ENCODE results near the gene GSTM3. TPM values are rescaled to one million over a fixed set of nuclear protein-coding genes. Genes with fewer than 3 reads are reported as not detected.
A peak's percentile ranks its signal among the peaks of the same experiment; 100 is the strongest.

Gene GSTM3
- total and polyA plus RNA-seq, 7 donors = 21.6 to 143 (median 64.3) TPM

DNA sequence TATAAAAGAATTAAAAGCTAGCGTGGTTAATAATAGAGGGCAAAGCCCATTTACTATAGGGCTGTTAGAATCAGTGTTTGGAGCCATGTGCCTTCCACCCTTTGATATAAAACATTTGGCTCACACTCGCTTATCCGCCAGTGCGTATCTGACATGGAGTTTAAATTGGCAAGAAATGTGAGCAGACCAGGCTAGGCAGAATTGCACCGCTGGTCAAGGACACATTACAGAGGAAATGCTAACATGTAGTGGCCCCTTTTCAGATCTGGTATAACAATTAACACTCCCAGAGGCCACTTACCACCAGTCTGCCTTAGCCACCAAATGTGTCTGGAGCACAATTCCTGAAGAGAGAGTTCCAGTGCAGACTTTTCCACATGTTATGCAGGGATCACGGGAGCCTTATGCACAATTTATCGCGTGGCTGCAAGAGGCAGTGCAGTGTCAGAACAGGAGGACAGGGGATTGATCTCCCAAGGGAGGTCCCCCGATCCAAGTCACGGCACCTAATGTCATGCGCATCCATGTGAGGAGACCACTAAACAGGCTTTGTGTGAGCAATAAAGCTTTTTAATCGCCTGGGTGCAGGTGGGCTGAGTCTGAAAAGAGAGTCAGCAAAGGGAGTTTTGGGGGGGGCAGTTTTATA is 14.0 kb downstream of the GSTM3 start:
- Histone ChIP-seq H3K4me3 (no peak overlapping the region), H3K27ac (peak overlapping the region in 3 of 4 donors; percentile 45 to 53 (median 51)), H3K27me3 (no peaks in the 10 kb centered on the region), H3K36me3 (no peaks in the 10 kb centered on the region), H3K9me3 (no peaks in the 10 kb centered on the region), H3K4me1 (peaks cover 0 to 15% (median 11%) of the 10 kb centered on the region in 4 donors)
- intact Hi-C loops (cut with DNase I) = loop anchor here (5.0 kb wide), 1 partner anchor 60 kb away; the partner anchor contains the start of gene GSTM2
- 92 to 93% methylated on average over 12 of the region's 12 CpGs for WGBS, 2 donors
- no peak for DNase-seq
- TF ChIP-seq EP300 (IDR thresholded peaks at IDR 0.05) = no peak
- TF ChIP-seq POLR2AphosphoS5 (IDR thresholded peaks at IDR 0.05) = no peak
- TF ChIP-seq POLR2A (IDR thresholded peaks at IDR 0.05) = no peak
- TF ChIP-seq, protein P1, sequence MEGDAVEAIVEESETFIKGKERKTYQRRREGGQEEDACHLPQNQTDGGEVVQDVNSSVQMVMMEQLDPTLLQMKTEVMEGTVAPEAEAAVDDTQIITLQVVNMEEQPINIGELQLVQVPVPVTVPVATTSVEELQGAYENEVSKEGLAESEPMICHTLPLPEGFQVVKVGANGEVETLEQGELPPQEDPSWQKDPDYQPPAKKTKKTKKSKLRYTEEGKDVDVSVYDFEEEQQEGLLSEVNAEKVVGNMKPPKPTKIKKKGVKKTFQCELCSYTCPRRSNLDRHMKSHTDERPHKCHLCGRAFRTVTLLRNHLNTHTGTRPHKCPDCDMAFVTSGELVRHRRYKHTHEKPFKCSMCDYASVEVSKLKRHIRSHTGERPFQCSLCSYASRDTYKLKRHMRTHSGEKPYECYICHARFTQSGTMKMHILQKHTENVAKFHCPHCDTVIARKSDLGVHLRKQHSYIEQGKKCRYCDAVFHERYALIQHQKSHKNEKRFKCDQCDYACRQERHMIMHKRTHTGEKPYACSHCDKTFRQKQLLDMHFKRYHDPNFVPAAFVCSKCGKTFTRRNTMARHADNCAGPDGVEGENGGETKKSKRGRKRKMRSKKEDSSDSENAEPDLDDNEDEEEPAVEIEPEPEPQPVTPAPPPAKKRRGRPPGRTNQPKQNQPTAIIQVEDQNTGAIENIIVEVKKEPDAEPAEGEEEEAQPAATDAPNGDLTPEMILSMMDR (IDR thresholded peaks at IDR 0.05) = no peak

DNA sequence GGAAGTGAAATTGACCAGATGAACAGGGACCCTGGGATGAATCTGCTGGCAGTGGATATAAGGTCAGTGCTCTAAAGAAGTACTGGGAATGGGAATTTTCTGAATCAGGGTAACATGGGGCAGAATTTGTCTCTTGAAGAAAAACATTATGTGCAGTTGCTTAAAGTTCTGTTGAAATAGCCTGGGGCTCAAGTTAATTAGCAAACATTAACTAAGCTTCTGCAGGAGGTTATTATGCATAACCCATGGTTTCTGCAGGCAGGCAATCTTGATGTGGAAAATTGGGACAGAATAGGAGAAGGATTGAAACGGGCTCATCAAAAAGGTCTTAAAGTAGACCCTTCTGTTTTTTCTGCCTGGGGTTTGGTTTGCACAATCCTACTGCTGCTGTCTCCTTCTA is 14.8 kb downstream of the GSTM3 start:
- no peak for DNase-seq
- 83 to 87% methylated on average over 1 of the region's 1 CpG for WGBS, 2 donors
- Histone ChIP-seq H3K27me3 (no peaks in the 10 kb centered on the region), H3K27ac (peak overlapping the region in 3 of 4 donors; percentile 45 to 53 (median 51)), H3K36me3 (no peaks in the 10 kb centered on the region), H3K4me3 (no peak overlapping the region), H3K4me1 (peaks cover 0 to 15% (median 11%) of the 10 kb centered on the region in 4 donors), H3K9me3 (no peaks in the 10 kb centered on the region)
- no peak for TF ChIP-seq EP300 (IDR thresholded peaks at IDR 0.05)
- intact Hi-C loops (cut with DNase I) = loop anchor here (5.0 kb wide), 1 partner anchor 59 kb away; the partner anchor contains the start of gene GSTM2

DNA sequence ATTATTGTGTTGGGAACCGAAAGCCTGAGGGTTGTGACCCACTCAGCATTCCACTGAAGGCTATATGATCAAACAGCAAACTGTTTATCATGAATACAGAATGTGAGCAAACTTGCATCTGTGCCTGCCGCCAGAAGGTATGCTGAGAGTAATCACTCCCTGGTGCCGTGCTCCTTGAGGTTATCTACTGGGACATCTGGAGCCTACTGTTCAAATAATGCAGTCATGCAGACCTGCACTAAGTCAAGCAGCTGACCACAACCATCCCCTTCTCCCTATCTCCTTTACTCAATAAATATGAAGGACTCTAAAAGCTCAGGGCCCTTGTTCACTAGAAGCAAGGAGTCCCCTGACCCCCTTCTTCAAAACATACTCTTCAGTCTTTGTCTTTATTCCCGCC is 15.3 kb downstream of the GSTM3 start:
- H3K27ac ChIP-seq = no peak overlapping the region
- H3K4me3 ChIP-seq = no peak overlapping the region
- H3K9me3 ChIP-seq = no peaks in the 10 kb centered on the region
- no peaks in the 10 kb centered on the region for H3K36me3 ChIP-seq
- TF ChIP-seq EP300 (IDR thresholded peaks at IDR 0.05) (no peak), POLR2AphosphoS5 (IDR thresholded peaks at IDR 0.05) (no peak), POLR2A (IDR thresholded peaks at IDR 0.05) (no peak)
- TF ChIP-seq, protein P1 (IDR thresholded peaks at IDR 0.05) = no peak
- no peak for DNase-seq
- WGBS, 2 donors = 87 to 90% methylated on average over 4 of the region's 4 CpGs
- H3K27me3 ChIP-seq = no peaks in the 10 kb centered on the region
- intact Hi-C loops (cut with DNase I) = loop anchor here (5.0 kb wide), 1 partner anchor 58 kb away; the partner anchor contains the start of gene GSTM2
- H3K4me1 ChIP-seq = peaks cover 0 to 15% (median 11%) of the 10 kb centered on the region in 4 donors

DNA sequence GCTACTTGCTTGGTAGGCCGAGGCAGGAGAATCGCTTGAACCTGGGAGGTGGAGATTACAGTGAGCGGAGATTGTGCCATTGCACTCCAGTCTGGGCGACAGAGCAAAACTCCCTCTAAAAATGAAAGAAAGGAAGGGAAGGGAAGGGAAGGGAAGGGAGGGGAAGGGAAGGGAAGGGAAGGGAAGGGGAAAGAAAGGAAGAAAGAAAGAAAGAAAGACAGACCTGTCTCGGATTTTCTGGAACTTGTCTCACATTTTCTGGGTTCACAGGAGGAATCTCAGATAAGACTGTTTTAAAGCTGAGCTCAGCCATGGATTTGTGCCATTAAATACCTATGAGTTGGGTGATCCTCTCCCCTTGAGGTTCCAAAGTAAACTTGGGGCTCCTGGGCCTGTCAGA is 15.9 kb downstream of the GSTM3 start:
- Histone ChIP-seq H3K4me3 (no peak overlapping the region), H3K9me3 (no peaks in the 10 kb centered on the region), H3K36me3 (no peaks in the 10 kb centered on the region), H3K27ac (no peak overlapping the region), H3K4me1 (peaks cover 0 to 15% (median 11%) of the 10 kb centered on the region in 4 donors), H3K27me3 (no peaks in the 10 kb centered on the region)
- TF ChIP-seq EP300 (IDR thresholded peaks at IDR 0.05) (no peak), POLR2A (IDR thresholded peaks at IDR 0.05) (no peak), POLR2AphosphoS5 (IDR thresholded peaks at IDR 0.05) (no peak)
- TF ChIP-seq, protein P1 (IDR thresholded peaks at IDR 0.05) = no peak
- intact Hi-C loops (cut with DNase I) = loop anchor here (5.0 kb wide), 1 partner anchor 58 kb away; the partner anchor contains the start of gene GSTM2
- WGBS, 2 donors = 73 to 84% methylated on average over 5 of the region's 5 CpGs
- DNase-seq = no peak

DNA sequence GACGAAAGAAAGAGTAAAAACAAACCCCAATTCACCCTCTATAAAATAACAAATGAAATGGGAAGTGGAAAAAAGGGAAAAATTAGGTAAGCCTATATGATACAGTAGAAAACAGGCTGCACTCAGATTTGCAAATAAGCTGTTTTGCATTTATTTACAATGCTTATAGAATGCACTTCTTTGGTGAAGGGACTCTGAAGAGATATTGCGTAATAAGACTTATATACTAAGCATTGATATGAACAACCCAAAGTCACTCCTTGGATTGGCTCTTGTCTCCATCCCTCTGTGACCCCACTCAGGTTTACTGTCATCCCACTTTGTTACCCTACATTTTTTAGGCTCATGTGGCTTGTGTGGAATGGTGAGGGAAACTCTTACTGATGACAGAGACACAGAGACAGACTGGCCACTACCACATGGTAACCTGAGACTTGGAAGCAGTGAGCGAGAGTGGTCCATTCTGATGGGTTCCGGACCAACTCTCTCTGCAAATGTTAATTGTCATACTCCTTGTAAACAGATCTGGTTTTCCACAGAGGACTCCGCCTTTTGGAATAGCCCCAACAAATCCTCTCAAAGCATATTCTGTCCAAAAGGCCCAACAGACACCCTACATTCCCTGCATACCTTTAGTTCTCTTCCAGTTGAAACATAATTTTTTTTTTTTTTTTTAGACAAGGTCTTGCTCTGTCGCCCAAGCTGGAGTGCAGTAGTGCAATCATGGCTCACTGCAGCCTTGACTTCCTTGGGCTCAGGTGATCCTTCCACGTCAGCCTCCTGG is 17.7 kb downstream of the GSTM3 start:
- Histone ChIP-seq H3K27me3 (no peaks in the 10 kb centered on the region), H3K9me3 (no peaks in the 10 kb centered on the region), H3K4me3 (no peak overlapping the region), H3K36me3 (no peaks in the 10 kb centered on the region), H3K4me1 (peaks cover 0 to 25% (median 11%) of the 10 kb centered on the region in 4 donors), H3K27ac (peak overlapping the region in 1 of 4 donors; percentile 15)
- intact Hi-C loops (cut with DNase I) = no loop called here
- DNase-seq = no peak
- 75 to 83% methylated on average over 7 of the region's 7 CpGs for WGBS, 2 donors
- TF ChIP-seq, protein P1 (IDR thresholded peaks at IDR 0.05) = no peak
- TF ChIP-seq POLR2AphosphoS5 (IDR thresholded peaks at IDR 0.05) (no peak), EP300 (IDR thresholded peaks at IDR 0.05) (no peak), POLR2A (IDR thresholded peaks at IDR 0.05) (no peak)

All from sigmoid colon (tissue), 7 donors.